PC-3 (cell line): Measurements from ENCODE around the gene PRAC1. TPM values are rescaled to one million over a fixed set of nuclear protein-coding genes. Genes with fewer than 3 reads are reported as not detected.

Experiments
- ATAC-seq: fragments of 200-7000 bp; cut with Tn5 transposase; 2 replicates; pipeline ENCODE4 v1.9.1; 2020; ENCODE audit warnings: mild to moderate bottlenecking, moderate library complexity
- BruUV-seq: library from RNA; stranded (reverse); fragments of 400-500 nt; replicated peaks from 2 replicates; lab custom pipeline; 2021; lab: Mats Ljungman, UMichigan
- CTCF ChIA-PET: fragments of 300-600 bp; sonication (Branson Sonifier 250); formaldehyde crosslinking; loops from one replicate; lab custom pipeline; 2022; ENCODE audit warnings: antibody characterized with exemption; lab: Charles Lee
- POLR2A ChIA-PET: fragments of 300-600 bp; sonication (Branson Sonifier 250); formaldehyde crosslinking; loops from one replicate; lab custom pipeline; 2022; ENCODE audit warnings: antibody characterized with exemption; ENCODE audit not compliant: unreplicated experiment; lab: Charles Lee
- DNase-seq: peaks from one replicate; pipeline ENCODE4 v3.0.0-alpha.2; 2015
- H2AFZ ChIP-seq: fragments of 300-600 bp; sonication (generic); 2 replicates; pipeline ENCODE4 v1.6.0; 2016; ENCODE audit warnings: antibody characterized with exemption, low read length
- H3F3A ChIP-seq: fragments of 300-600 bp; sonication (generic); one replicate; pipeline ENCODE4 v1.6.0; 2017; ENCODE audit warnings: antibody characterized with exemption, low read length, control low read depth, mild to moderate bottlenecking; ENCODE audit not compliant: unreplicated experiment
- H3K27ac ChIP-seq: fragments of 300-600 bp; sonication (generic); 2 replicates; pipeline ENCODE4 v1.5.1; 2016; ENCODE audit warnings: mild to moderate bottlenecking, low read length
- H3K27me3 ChIP-seq: fragments of 300-600 bp; sonication (generic); 2 replicates; pipeline ENCODE4 v1.6.1; 2016; ENCODE audit warnings: low read length, mixed read lengths
- H3K36me3 ChIP-seq: fragments of 300-600 bp; sonication (generic); 2 replicates; pipeline ENCODE4 v1.6.1; 2016; ENCODE audit warnings: low read depth, mixed run types, low read length, mixed read lengths
- H3K4me1 ChIP-seq: fragments of 300-600 bp; sonication (generic); 2 replicates; pipeline ENCODE4 v1.5.1; 2016; ENCODE audit warnings: low read length; ENCODE audit not compliant: insufficient read depth
- H3K4me2 ChIP-seq: fragments of 300-600 bp; sonication (generic); 2 replicates; pipeline ENCODE4 v1.6.0; 2016; ENCODE audit warnings: low read length
- H3K4me3 ChIP-seq: fragments of 300-600 bp; sonication (generic); 2 replicates; pipeline ENCODE4 v1.5.1; 2016; ENCODE audit warnings: mild to moderate bottlenecking, low read length, mixed read lengths
- H3K79me2 ChIP-seq: fragments of 300-600 bp; sonication (generic); 2 replicates; pipeline ENCODE4 v1.6.1; 2017; ENCODE audit warnings: low read length, mixed read lengths
- H3K9ac ChIP-seq: fragments of 300-600 bp; sonication (generic); 2 replicates; pipeline ENCODE4 v1.6.0; 2016; ENCODE audit warnings: mild to moderate bottlenecking, low read length
- H3K9me2 ChIP-seq: fragments of 300-600 bp; sonication (generic); replicated peaks from 2 replicates; pipeline ENCODE4 v1.6.1; 2016; ENCODE audit warnings: mixed run types, low read length, mixed read lengths
- H3K9me3 ChIP-seq: fragments of 300-600 bp; sonication (generic); 2 replicates; pipeline ENCODE4 v1.6.1; 2016; ENCODE audit warnings: low read length, mixed read lengths
- H4K20me1 ChIP-seq: fragments of 300-600 bp; sonication (generic); 2 replicates; pipeline ENCODE4 v1.6.1; 2016; ENCODE audit warnings: low read length, mixed read lengths
- CTCF ChIP-seq: fragments of 300-600 bp; sonication (generic); conservative IDR thresholded peaks from 2 replicates; pipeline ENCODE4 v1.5.1; 2017; ENCODE audit warnings: antibody characterized with exemption, low read depth, mild to moderate bottlenecking, low read length
- EZH2 ChIP-seq: fragments of 300-600 bp; sonication (generic); IDR thresholded peaks from one replicate; pipeline ENCODE4 v1.6.1; 2017; ENCODE audit warnings: antibody characterized with exemption, mild to moderate bottlenecking, low read length; ENCODE audit not compliant: unreplicated experiment
- EZH2phosphoT487 ChIP-seq: fragments of 300-600 bp; sonication (generic); IDR thresholded peaks from 2 replicates; pipeline ENCODE4 v1.6.1; 2018; ENCODE audit warnings: mild to moderate bottlenecking, antibody characterized with exemption, low read length, borderline replicate concordance
- intact Hi-C: fragments of 100-400 bp; cut with micrococcal nuclease; formaldehyde crosslinking; loops from 2 replicates; pipeline ENCODE4 v1.9.0; 2023
- total RNA-seq: library from RNA; depleted of rRNA; stranded (reverse); fragments of >200 nt; gene quantifications from 2 replicates; pipeline ENCODE4 v1.2.3, GENCODE V29; 2014

PRAC1 gene
- total RNA-seq, 1 experiment from 2014 or later = 44.4 TPM

GRCh38 chr17:48711128-48711527, 11.2 kb downstream of the PRAC1 start:
- ChIA-PET POLR2A (interaction anchor here (0.5 kb wide), 1 partner anchor 68 kb away, joined by 29 read pairs; no protein-coding TSS in a partner anchor), CTCF (no interaction called here)
- H3K36me3 ChIP-seq = no peaks in the 10 kb centered on the region
- intact Hi-C loops = no loop called here
- TF ChIP-seq EZH2 (no peak), CTCF (no peak), EZH2phosphoT487 (no peak)
- no peaks in the 10 kb centered on the region for H3K9me3 ChIP-seq
- H3K9me2 ChIP-seq = no peaks in the 10 kb centered on the region
- no peaks in the 10 kb centered on the region for H3F3A ChIP-seq
- DNase-seq (no peak), ATAC-seq (no peak)
- H3K27me3 ChIP-seq = no peaks in the 10 kb centered on the region
- no peak overlapping the region for H3K27ac ChIP-seq
- no peaks in the 10 kb centered on the region for H4K20me1 ChIP-seq
- no peak overlapping the region for H3K9ac ChIP-seq
- H2AFZ ChIP-seq = no peak overlapping the region
- H3K4me2 ChIP-seq = no peak overlapping the region
- H3K4me1 ChIP-seq = peaks cover 4% of the 10 kb centered on the region
- no TSS peak for BruUV-seq
- H3K79me2 ChIP-seq = peaks cover 4% of the 10 kb centered on the region; the same call in 1 of the 2 replicates
- no peak overlapping the region for H3K4me3 ChIP-seq

GRCh38 chr17:48704361-48705248, 17.7 kb downstream of the PRAC1 start:
- Histone ChIP-seq H4K20me1 (no peaks in the 10 kb centered on the region), H3K27ac (no peak overlapping the region), H3K9me2 (no peaks in the 10 kb centered on the region), H3K4me2 (no peak overlapping the region), H3K79me2 (no peaks in the 10 kb centered on the region), H3K4me3 (no peak overlapping the region), H3K9ac (no peak overlapping the region), H2AFZ (no peak overlapping the region), H3K27me3 (no peaks in the 10 kb centered on the region), H3K36me3 (no peaks in the 10 kb centered on the region), H3K9me3 (no peaks in the 10 kb centered on the region), H3K4me1 (no peaks in the 10 kb centered on the region), H3F3A (no peaks in the 10 kb centered on the region)
- no peak for DNase-seq
- ATAC-seq = no peak
- TF ChIP-seq EZH2phosphoT487 = no peak
- no peak for TF ChIP-seq CTCF
- TF ChIP-seq EZH2 = no peak
- POLR2A ChIA-PET = no interaction called here
- intact Hi-C loops = no loop called here
- CTCF ChIA-PET = interaction anchor here (0.7 to 0.9 kb wide), 2 partner anchors 33 to 180 kb away, joined by 3 read pairs; no protein-coding TSS in a partner anchor
- no TSS peak for BruUV-seq
